HG03575 (cell line): ENCODE measurements around the gene MINDY1.

Experiments used
- ATAC-seq: cut with Tn5 transposase; IDR thresholded peaks from one replicate; pipeline ENCODE4 v1.9.1; 2021; ENCODE audit not compliant: unreplicated experiment, insufficient number of reproducible peaks, low FRiP score; ENCODE audit errors: extremely low read depth

The MINDY1 gene

GRCh38 chr1:151013518-151013917 lies 6.8 kb upstream of the MINDY1 start:
- ATAC-seq: no peak

DNA sequence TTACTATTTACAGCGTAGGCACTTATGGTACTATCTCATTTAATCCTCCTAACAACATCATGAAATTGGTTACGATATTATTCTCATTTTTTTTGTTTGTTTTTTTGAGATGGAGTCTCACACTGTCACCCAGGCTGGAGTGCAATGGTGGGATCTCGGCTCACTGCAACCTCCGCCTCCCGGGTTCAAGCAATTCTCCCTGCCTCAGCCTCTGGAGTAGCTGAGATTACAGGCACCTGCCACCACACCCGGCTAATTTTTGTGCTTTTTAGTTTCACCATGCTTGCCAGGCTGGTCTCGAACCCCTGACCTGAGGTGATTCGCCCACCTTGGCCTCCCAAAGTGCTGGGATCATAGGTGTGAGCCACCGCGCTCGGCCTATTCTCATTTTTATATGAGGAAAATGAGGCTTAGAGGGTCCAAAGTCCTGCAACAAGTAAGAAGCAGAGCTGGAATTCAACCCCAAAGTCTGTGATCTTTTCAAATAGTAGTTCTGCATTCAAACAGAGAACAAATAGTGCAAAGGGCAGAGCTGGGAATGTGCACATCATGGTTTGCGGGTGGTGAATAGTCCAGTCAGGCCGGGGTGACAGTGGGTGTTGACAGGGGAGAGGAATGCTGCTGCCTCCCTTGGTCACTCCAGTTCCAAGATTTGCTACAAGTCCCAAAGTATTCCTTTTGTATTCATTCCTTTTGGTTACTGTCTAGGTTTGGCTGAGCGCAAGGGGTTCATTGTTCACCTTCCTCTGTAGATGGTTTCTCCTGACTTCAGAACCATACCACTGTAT lies 6.2 kb upstream of the MINDY1 start:
- no peak for ATAC-seq

GRCh38 chr1:151011154-151011850 lies 4.6 kb upstream of the MINDY1 start:
- ATAC-seq: no peak

DNA sequence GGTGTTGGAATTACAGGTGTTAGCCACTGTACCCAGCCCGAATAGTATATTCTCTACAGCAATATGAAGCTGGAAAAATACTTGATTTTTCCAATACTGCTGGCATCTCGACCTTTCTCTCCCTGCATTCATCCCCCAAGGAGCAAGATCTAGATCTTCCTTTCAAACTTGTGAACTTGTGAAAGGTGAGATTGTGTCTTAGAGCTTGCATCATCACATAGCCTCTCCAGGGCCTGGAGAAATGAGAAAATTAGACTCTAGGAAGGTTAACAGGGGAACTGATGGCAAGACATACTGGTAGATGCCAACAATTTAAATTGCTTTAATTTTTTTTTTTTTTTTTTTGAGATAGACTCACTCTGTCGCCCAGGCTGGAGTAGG lies 3.6 kb upstream of the MINDY1 start:
- no peak for ATAC-seq

- no peak for ATAC-seq
These were observed 3.1 kb upstream of the MINDY1 start for GRCh38 chr1:151009674-151010345.

GRCh38 chr1:151009206-151009587 lies 2.5 kb upstream of the MINDY1 start:
- no peak for ATAC-seq

DNA sequence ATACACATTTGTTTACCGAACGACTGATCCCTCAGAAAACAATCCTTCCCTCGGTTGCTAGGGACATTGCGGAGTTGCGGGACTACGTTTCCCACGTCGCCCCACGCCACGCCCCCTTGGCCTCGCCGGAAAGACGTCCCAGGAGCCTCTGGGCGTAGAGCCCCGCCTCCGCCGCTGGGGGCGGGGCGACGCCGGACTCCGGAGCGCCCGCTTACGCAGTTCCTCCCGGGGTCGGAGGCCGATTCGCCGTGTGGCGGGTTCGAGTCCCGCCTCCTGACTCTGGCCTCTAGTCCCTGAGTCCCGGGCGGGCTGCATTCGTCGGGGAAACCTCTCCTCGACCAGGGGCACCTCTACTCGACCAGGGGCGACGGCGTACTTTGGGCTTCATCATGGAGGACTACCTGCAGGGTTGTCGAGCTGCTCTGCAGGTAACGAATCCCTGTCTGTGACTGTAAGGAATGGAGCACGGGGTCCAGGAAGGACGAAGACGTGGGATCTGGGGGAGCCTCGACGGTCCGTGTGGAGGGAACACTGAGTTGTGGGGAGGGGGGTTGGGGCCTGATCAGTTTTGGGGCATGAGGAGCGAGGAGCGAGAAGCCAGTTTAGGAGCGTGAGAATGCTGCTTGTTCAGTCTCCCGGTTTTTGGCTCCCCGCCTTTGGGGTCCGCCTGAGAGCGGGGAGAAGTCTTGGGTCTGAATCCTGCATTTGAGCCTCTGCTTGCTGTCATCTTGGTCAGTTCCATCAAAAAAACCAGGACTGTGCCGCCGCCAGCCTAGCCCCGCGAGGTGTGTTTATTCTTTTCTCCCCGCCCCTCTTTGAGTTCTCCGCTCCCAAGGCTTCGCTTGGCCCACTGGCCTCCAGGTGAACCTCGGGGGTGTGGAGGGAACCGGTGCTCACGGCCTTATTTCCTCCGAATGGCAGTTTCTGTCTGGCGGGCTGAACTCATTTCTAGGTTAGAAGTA lies 1.8 kb upstream of the MINDY1 start, which contains the start of gene PRUNE1:
Gene PRUNE1 (plus strand): TSS at position 206 of the 962 bp plus-strand sequence. CDS start 184 bp downstream, at position 390.
- ATAC-seq: no peak

DNA sequence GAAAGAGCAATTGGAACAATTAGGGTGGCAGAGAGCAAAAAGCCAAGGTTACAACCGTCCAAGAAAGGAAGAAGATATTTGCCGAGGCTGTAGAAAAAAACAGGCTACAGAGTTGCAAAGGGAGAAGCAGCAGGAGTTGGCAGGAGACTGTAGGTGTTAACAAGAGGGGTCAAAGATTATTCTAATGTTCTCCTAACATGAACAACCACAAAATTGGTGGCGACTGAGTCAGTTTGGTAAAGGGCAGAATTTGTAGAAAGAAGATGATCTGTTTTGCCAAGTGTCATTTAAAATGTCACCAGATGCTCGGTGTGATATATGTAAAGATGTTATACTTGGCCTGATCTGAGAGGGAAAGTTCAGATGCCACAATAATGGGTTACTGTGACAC lies 1.1 kb upstream of the MINDY1 start:
- no peak for ATAC-seq

DNA sequence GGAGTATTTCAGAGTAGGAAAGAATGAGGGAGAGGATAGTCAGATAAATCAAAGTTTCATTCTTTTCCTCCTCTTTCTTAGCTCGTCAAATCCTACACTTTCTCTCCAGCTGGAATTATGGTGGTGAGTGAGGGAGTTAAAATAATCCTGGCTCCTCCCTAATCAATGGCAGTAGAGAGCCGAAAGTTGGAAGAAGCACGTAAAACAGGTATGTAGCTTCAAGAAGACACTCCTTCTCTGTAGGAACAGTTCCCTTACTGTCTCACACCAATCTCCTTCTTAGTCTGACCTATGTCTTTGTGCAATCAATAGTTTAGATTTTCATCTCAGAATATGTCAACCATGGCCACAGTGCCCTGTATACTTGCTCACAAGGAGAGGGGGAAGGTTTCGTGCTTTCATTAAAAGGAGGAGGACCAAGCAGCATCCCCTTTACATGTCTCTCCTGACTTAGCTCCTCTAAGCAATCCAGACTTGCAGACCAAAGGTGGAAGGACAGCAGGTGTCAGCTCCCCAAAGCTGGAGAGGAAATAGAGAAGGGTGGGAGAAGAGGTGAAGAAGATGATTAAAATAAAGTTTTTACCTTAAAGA lies 878 bp downstream of the MINDY1 start:
- ATAC-seq: no peak

DNA sequence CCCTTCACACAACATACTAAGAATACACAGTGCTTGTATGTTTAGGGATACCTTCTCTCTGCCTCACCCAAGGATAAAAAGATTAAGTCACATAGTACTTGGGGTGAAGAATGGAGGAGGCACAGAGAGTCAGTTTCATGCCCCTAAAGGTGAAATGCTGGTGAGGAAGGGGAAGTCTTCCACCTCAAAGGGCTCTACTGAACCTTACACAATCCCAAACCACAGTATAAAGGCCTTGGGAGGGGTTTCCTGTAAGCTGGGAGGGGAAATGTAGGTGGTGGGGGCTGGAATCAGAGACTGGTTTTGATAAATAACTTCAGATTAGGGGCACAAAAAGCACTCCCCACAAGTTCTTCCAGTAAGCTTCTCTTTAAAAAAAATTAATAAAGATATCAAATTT lies 3.5 kb downstream of the MINDY1 start:
- ATAC-seq: no peak

- no peak for ATAC-seq
These were observed 4.1 kb downstream of the MINDY1 start for GRCh38 chr1:151002611-151003010.

DNA sequence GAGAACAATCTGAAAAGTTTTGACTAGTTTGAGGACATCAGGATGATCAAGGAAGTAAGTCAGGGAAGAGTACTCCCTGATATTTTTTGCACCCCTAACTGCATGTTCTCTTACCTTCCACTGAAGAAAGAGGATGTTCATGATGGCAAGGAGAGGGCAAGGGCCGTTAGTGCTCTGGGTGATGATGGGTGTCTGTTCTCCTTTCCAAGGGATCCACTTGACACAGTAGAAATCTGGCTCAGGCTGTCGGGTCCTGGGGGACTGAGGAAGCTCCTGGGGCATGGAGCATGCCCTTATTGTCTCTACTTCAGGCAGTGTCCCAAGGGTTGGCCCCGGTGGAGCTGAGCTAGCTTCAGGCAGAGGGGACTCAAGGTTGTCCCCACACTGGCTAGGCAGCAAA lies 4.7 kb downstream of the MINDY1 start:
- no peak for ATAC-seq

GRCh38 chr1:151001602-151002001 lies 5.1 kb downstream of the MINDY1 start:
- ATAC-seq: no peak

GRCh38 chr1:151000408-151000807 lies 6.3 kb downstream of the MINDY1 start:
- no peak for ATAC-seq

GRCh38 chr1:150999926-151000325 lies 6.8 kb downstream of the MINDY1 start:
- no peak for ATAC-seq

- ATAC-seq: no peak
These were observed 7.5 kb downstream of the MINDY1 start for GRCh38 chr1:150999051-150999674.

GRCh38 chr1:150997949-150998348 lies 8.8 kb downstream of the MINDY1 start:
- ATAC-seq: no peak
